ENCODE measurements around the gene TNP2.

- TF ChIP-seq, protein P1, sequence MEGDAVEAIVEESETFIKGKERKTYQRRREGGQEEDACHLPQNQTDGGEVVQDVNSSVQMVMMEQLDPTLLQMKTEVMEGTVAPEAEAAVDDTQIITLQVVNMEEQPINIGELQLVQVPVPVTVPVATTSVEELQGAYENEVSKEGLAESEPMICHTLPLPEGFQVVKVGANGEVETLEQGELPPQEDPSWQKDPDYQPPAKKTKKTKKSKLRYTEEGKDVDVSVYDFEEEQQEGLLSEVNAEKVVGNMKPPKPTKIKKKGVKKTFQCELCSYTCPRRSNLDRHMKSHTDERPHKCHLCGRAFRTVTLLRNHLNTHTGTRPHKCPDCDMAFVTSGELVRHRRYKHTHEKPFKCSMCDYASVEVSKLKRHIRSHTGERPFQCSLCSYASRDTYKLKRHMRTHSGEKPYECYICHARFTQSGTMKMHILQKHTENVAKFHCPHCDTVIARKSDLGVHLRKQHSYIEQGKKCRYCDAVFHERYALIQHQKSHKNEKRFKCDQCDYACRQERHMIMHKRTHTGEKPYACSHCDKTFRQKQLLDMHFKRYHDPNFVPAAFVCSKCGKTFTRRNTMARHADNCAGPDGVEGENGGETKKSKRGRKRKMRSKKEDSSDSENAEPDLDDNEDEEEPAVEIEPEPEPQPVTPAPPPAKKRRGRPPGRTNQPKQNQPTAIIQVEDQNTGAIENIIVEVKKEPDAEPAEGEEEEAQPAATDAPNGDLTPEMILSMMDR (IDR thresholded peaks at IDR 0.05; ENCODE audit: extremely low read depth in 1 of 2, insufficient read depth in 1 of 2, low read depth in 1 of 2, low read length in 2 of 2): peak; percentile 34 to 44
- no peak for TF ChIP-seq POLR2A (IDR thresholded peaks at IDR 0.05; ENCODE audit: low read depth, low read length)
- no peak for TF ChIP-seq MAX (IDR thresholded peaks at IDR 0.05; ENCODE audit: insufficient read depth, insufficient read length)
- TF ChIP-seq EZH2 (IDR thresholded peaks at IDR 0.05; ENCODE audit: borderline replicate concordance, low read depth, low read length, severe bottlenecking): no peak
Observed at GRCh38 chr16:11218604-11218962, 50.5 kb downstream of the TNP2 start.
